Measurements from ENCODE around the gene P2RY1.

DNA sequence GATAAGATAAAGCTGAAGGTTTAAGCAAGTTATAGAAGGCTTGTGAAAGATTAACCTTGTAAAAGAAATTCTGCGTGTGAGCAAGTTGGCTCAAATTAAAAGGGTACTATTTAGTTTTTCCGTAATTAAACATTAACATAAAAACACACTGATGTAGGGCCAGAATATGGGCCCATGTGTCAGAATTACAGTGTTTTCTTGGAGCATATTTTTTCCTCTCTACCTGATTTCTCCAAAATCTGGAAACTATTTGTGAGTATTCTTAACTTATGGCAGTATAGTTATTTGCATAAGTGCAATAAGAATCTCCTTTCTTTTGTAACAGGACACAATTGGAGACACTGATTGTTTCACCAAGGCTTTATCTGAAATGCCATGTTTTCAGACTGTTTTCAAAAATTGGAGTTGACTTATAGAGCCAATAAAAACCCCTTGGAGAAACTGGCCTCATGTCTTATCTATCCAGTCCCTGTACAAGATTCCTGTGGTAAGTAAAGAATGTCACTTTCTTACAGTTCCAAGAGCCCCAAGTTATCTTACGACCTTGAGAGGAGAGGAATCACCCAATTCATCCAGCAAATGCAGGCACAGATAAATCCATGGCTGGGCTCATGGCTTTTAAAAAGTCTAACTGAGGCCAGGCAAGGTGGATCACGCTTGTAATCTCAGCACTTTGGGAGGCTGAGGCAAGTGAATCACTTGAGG is 47.8 kb upstream of the P2RY1 start:
- TF ChIP-seq YY1 (IDR thresholded peaks at IDR 0.05; ENCODE audit: insufficient read depth, insufficient read length), result no peak
- no peak for TF ChIP-seq SUZ12 (IDR thresholded peaks at IDR 0.05; ENCODE audit: extremely low read depth, insufficient read depth, insufficient read length)
- TF ChIP-seq ZNF274 (IDR thresholded peaks at IDR 0.05; ENCODE audit: low read depth, low read length), result no peak

Data from NT2/D1 (cell line).